GM23248 (cell line): ENCODE results near the gene PPM1L. TPM values are rescaled to one million over a fixed set of nuclear protein-coding genes. Genes with fewer than 3 reads are reported as not detected.

Source experiments
- DNase-seq: peaks from one replicate; pipeline ENCODE4 v3.0.0-alpha.2; 2015
- H2AFZ ChIP-seq: fragments of 200-600 bp; sonication (generic); 2 replicates; pipeline ENCODE4 v1.6.1; 2016; ENCODE audit warnings: antibody characterized with exemption
- H3F3A ChIP-seq: fragments of 200-600 bp; sonication (generic); 2 replicates; pipeline ENCODE4 v1.6.1; 2016; ENCODE audit warnings: mild to moderate bottlenecking, antibody characterized with exemption, mixed run types; ENCODE audit not compliant: insufficient read depth
- H3K27ac ChIP-seq: fragments of 200-600 bp; sonication (generic); 2 replicates; pipeline ENCODE4 v1.5.1; 2016; ENCODE audit warnings: mild to moderate bottlenecking
- H3K27me3 ChIP-seq: fragments of 200-600 bp; sonication (generic); replicated peaks from 2 replicates; pipeline ENCODE4 v1.6.1; 2016; ENCODE audit warnings: mild to moderate bottlenecking; ENCODE audit not compliant: insufficient read depth
- H3K36me3 ChIP-seq: fragments of 200-600 bp; sonication (generic); 2 replicates; pipeline ENCODE4 v1.6.1; 2016; ENCODE audit warnings: low read depth, mild to moderate bottlenecking
- H3K4me1 ChIP-seq: fragments of 200-600 bp; sonication (generic); 2 replicates; pipeline ENCODE4 v1.6.1; 2016; ENCODE audit warnings: mild to moderate bottlenecking; ENCODE audit not compliant: insufficient read depth
- H3K4me2 ChIP-seq: fragments of 200-600 bp; sonication (generic); one replicate; pipeline ENCODE4 v1.6.1; 2016; ENCODE audit warnings: mild to moderate bottlenecking; ENCODE audit not compliant: unreplicated experiment
- H3K4me3 ChIP-seq: fragments of 200-600 bp; sonication (generic); 2 replicates; pipeline ENCODE4 v1.5.1; 2016; ENCODE audit warnings: mild to moderate bottlenecking
- H3K79me2 ChIP-seq: fragments of 200-600 bp; sonication (generic); 2 replicates; pipeline ENCODE4 v1.6.1; 2016; ENCODE audit warnings: mild to moderate bottlenecking; ENCODE audit not compliant: insufficient read depth
- H3K9ac ChIP-seq: fragments of 200-600 bp; sonication (generic); 2 replicates; pipeline ENCODE4 v1.6.1; 2016; ENCODE audit warnings: mild to moderate bottlenecking
- H3K9me2 ChIP-seq: fragments of 200-600 bp; sonication (generic); 2 replicates; pipeline ENCODE4 v1.6.1; 2016; ENCODE audit warnings: mixed run types, mild to moderate bottlenecking, moderate library complexity; ENCODE audit not compliant: insufficient read depth
- H3K9me3 ChIP-seq: fragments of 200-600 bp; sonication (generic); one replicate; pipeline ENCODE4 v1.6.1; 2017; ENCODE audit warnings: low read depth
- H4K20me1 ChIP-seq: fragments of 200-600 bp; sonication (generic); 2 replicates; pipeline ENCODE4 v1.6.0; 2016; ENCODE audit not compliant: insufficient read depth
- EZH2 ChIP-seq: fragments of 200-600 bp; sonication (generic); IDR thresholded peaks from 2 replicates; pipeline ENCODE4 v1.6.1; 2018; ENCODE audit warnings: antibody characterized with exemption, mild to moderate bottlenecking; ENCODE audit not compliant: insufficient read depth, poor library complexity, severe bottlenecking
- EZH2phosphoT487 ChIP-seq: fragments of 200-600 bp; sonication (generic); IDR thresholded peaks from 2 replicates; pipeline ENCODE4 v1.6.1; 2018; ENCODE audit warnings: antibody characterized with exemption, moderate library complexity, mild to moderate bottlenecking, low read depth; ENCODE audit not compliant: insufficient read depth
- WGBS, 2 experiments: methylation state at CpG; one replicate each; pipeline ENCODE4 v1.1.6; 2015 to 2017; ENCODE audit warnings: low lambda C conversion rate in 2 of 2, low coverage in 1 of 2; ENCODE audit errors: missing lambda C conversion rate in 2 of 2; 5-methylcytosine and 5-hydroxymethylcytosine counted together
- in situ Hi-C: fragments of 300-500 bp; cut with MboI; formaldehyde crosslinking; loops from 2 replicates; pipeline ENCODE4 v1.15.0; 2020
- polyA plus RNA-seq: library from polyadenylated mRNA; unstranded; fragments of >200 nt; fragmentation: Nextera tagmentation; extraction: Ambion mirVana; gene quantifications from 2 replicates; pipeline ENCODE4 v1.2.1, GENCODE V29; 2016
- total RNA-seq: library from RNA; depleted of rRNA; stranded (reverse); fragments of >200 nt; shearing (Covaris generic); gene quantifications from 2 replicates; pipeline ENCODE4 v1.2.3, GENCODE V29; 2014

PPM1L gene
- total and polyA plus RNA-seq, 2 experiments from 2014 or later: under 0.01 to 0.26 TPM

GRCh38 chr3:160927620-160928019 lies 171.6 kb downstream of the PPM1L start:
- Histone ChIP-seq H3K4me2 (no peak overlapping the region), H3K4me3 (no peak overlapping the region), H3K27ac (no peak overlapping the region), H3K4me1 (peaks cover 14% of the 10 kb centered on the region), H3K9ac (no peak overlapping the region), H3K9me3 (no peaks in the 10 kb centered on the region), H4K20me1 (no peaks in the 10 kb centered on the region), H2AFZ (no peak overlapping the region), H3K36me3 (no peaks in the 10 kb centered on the region), H3K79me2 (no peaks in the 10 kb centered on the region), H3F3A (peaks cover 9% of the 10 kb centered on the region), H3K9me2 (no peaks in the 10 kb centered on the region), H3K27me3 (no peaks in the 10 kb centered on the region)
- TF ChIP-seq EZH2: no peak
- no peak for TF ChIP-seq EZH2phosphoT487
- in situ Hi-C loops: no loop called here
- DNase-seq: no peak
- WGBS, 2 experiments: 89 to 92% methylated on average over 10 of the region's 10 CpGs

- Histone ChIP-seq H3K27me3 (no peaks in the 10 kb centered on the region), H3K27ac (no peak overlapping the region), H3K4me2 (no peak overlapping the region), H3K4me1 (peaks cover 14% of the 10 kb centered on the region), H3K9me2 (no peaks in the 10 kb centered on the region), H3K9me3 (no peaks in the 10 kb centered on the region), H2AFZ (no peak overlapping the region), H3K4me3 (no peak overlapping the region), H3K79me2 (no peaks in the 10 kb centered on the region), H3F3A (peaks cover 9% of the 10 kb centered on the region), H3K9ac (no peak overlapping the region), H3K36me3 (no peaks in the 10 kb centered on the region), H4K20me1 (no peaks in the 10 kb centered on the region)
- WGBS, 2 experiments: 85% methylated on average over 5 of the region's 5 CpGs
- in situ Hi-C loops: no loop called here
- no peak for DNase-seq
- TF ChIP-seq EZH2phosphoT487 (no peak), EZH2 (no peak)
Observed at GRCh38 chr3:160928183-160928726, 172.2 kb downstream of the PPM1L start.

GRCh38 chr3:160929595-160929994 lies 173.6 kb downstream of the PPM1L start:
- Histone ChIP-seq H3K27me3 (no peaks in the 10 kb centered on the region), H3K9me3 (no peaks in the 10 kb centered on the region), H3K4me3 (no peak overlapping the region), H3K4me2 (no peak overlapping the region), H2AFZ (no peak overlapping the region), H3K79me2 (no peaks in the 10 kb centered on the region), H3K36me3 (no peaks in the 10 kb centered on the region), H3K27ac (no peak overlapping the region), H3K9me2 (no peaks in the 10 kb centered on the region), H4K20me1 (no peaks in the 10 kb centered on the region), H3K9ac (no peak overlapping the region), H3F3A (peaks cover 9% of the 10 kb centered on the region), H3K4me1 (peaks cover 19% of the 10 kb centered on the region)
- TF ChIP-seq EZH2: no peak
- no peak for TF ChIP-seq EZH2phosphoT487
- in situ Hi-C loops: no loop called here
- DNase-seq: peak; percentile 9
- WGBS, 2 experiments: 64 to 76% methylated on average over 2 of the region's 2 CpGs

GRCh38 chr3:160931474-160931873 lies 175.4 kb downstream of the PPM1L start:
- in situ Hi-C loops: loop anchor here (10.0 kb wide), 1 partner anchor 227 kb away; no protein-coding TSS in a partner anchor

More at GRCh38 chr3:160931474-160931873, 175.4 kb downstream of the PPM1L start:
- Histone ChIP-seq H3K27ac (no peak overlapping the region), H3K4me1 (peaks cover 19% of the 10 kb centered on the region), H3K36me3 (no peaks in the 10 kb centered on the region), H3K4me2 (peak overlapping the region; percentile 30), H3K27me3 (no peaks in the 10 kb centered on the region), H3K4me3 (no peak overlapping the region), H3K9me2 (no peaks in the 10 kb centered on the region), H4K20me1 (no peaks in the 10 kb centered on the region), H3K9ac (no peak overlapping the region), H3K9me3 (no peaks in the 10 kb centered on the region), H3F3A (peaks cover 9% of the 10 kb centered on the region), H2AFZ (no peak overlapping the region), H3K79me2 (no peaks in the 10 kb centered on the region)
- peak; percentile 69 for DNase-seq
- no peak for TF ChIP-seq EZH2phosphoT487
- no peak for TF ChIP-seq EZH2
